NT2/D1 (cell line): ENCODE data around the gene AGBL2.

Source experiments
- DNase-seq: peaks from one replicate; pipeline ENCODE4 v3.0.0-alpha.2; 2011; ENCODE audit warnings: low read depth, low spot score
- H3K27me3 ChIP-seq: 2 replicates; pipeline ENCODE4 v1.6.0; 2011; ENCODE audit warnings: mild to moderate bottlenecking; ENCODE audit not compliant: insufficient read length, insufficient read depth
- H3K36me3 ChIP-seq: 2 replicates; pipeline ENCODE4 v1.6.1; 2011; ENCODE audit warnings: mild to moderate bottlenecking, low read length, mixed read lengths; ENCODE audit not compliant: insufficient read depth, insufficient read length
- H3K4me1 ChIP-seq: 2 replicates; pipeline ENCODE4 v1.5.1; 2011; ENCODE audit not compliant: insufficient read depth, insufficient read length
- H3K4me3 ChIP-seq: 2 replicates; pipeline ENCODE4 v1.5.1; 2011; ENCODE audit warnings: low read depth; ENCODE audit not compliant: insufficient read length
- H3K9ac ChIP-seq: 2 replicates; pipeline ENCODE4 v1.6.0; 2011; ENCODE audit warnings: low read depth; ENCODE audit not compliant: insufficient read length
- H3K9me3 ChIP-seq: 2 replicates; pipeline ENCODE4 v1.5.1; 2011; ENCODE audit warnings: mild to moderate bottlenecking, low read length; ENCODE audit not compliant: insufficient read depth
- SUZ12 ChIP-seq: IDR thresholded peaks from 2 replicates; pipeline ENCODE4 v1.6.1; 2011; ENCODE audit not compliant: insufficient read length, insufficient read depth; ENCODE audit errors: extremely low read depth
- YY1 ChIP-seq: IDR thresholded peaks from 2 replicates; pipeline ENCODE4 v1.6.1; 2011; ENCODE audit not compliant: insufficient read length, insufficient read depth
- ZNF274 ChIP-seq: IDR thresholded peaks from 2 replicates; pipeline ENCODE4 v1.6.1; 2011; ENCODE audit warnings: mild to moderate bottlenecking, low read depth, low read length

Gene AGBL2

GRCh38 chr11:47731475-47731874 is 16.3 kb upstream of the AGBL2 start:
- TF ChIP-seq SUZ12 (no peak), ZNF274 (no peak), YY1 (no peak)
- Histone ChIP-seq H3K36me3 (peaks cover 96% of the 10 kb centered on the region), H3K4me3 (no peak overlapping the region), H3K9ac (no peak overlapping the region), H3K27me3 (no peaks in the 10 kb centered on the region), H3K4me1 (no peaks in the 10 kb centered on the region), H3K9me3 (no peaks in the 10 kb centered on the region)
- DNase-seq: no peak

GRCh38 chr11:47726878-47727514 is 11.8 kb upstream of the AGBL2 start:
- no peak for TF ChIP-seq ZNF274
- TF ChIP-seq YY1: no peak
- TF ChIP-seq SUZ12: no peak
- H3K27me3 ChIP-seq: no peaks in the 10 kb centered on the region
- DNase-seq: no peak
- no peak overlapping the region for H3K9ac ChIP-seq
- H3K36me3 ChIP-seq: peaks cover 97% of the 10 kb centered on the region
- H3K9me3 ChIP-seq: no peaks in the 10 kb centered on the region
- H3K4me3 ChIP-seq: no peak overlapping the region
- H3K4me1 ChIP-seq: no peaks in the 10 kb centered on the region

- no peak for DNase-seq
- Histone ChIP-seq H3K36me3 (peaks cover 96% of the 10 kb centered on the region), H3K4me3 (no peak overlapping the region), H3K4me1 (no peaks in the 10 kb centered on the region), H3K27me3 (no peaks in the 10 kb centered on the region), H3K9ac (no peak overlapping the region), H3K9me3 (no peaks in the 10 kb centered on the region)
- TF ChIP-seq YY1 (no peak), SUZ12 (no peak)
Measured at GRCh38 chr11:47726118-47726442, 10.9 kb upstream of the AGBL2 start.

GRCh38 chr11:47725442-47726117 is 10.4 kb upstream of the AGBL2 start:
- Histone ChIP-seq H3K27me3 (no peaks in the 10 kb centered on the region), H3K36me3 (peaks cover 94% of the 10 kb centered on the region), H3K4me1 (no peaks in the 10 kb centered on the region), H3K9ac (no peak overlapping the region), H3K4me3 (no peak overlapping the region), H3K9me3 (no peaks in the 10 kb centered on the region)
- no peak for TF ChIP-seq ZNF274
- TF ChIP-seq SUZ12: no peak
- TF ChIP-seq YY1: no peak
- DNase-seq: no peak

GRCh38 chr11:47724041-47724729 is 9.0 kb upstream of the AGBL2 start:
- no peak for DNase-seq
- Histone ChIP-seq H3K4me1 (no peaks in the 10 kb centered on the region), H3K9me3 (no peaks in the 10 kb centered on the region), H3K36me3 (peaks cover 94% of the 10 kb centered on the region), H3K4me3 (no peak overlapping the region), H3K27me3 (no peaks in the 10 kb centered on the region), H3K9ac (no peak overlapping the region)
- no peak for TF ChIP-seq ZNF274
- no peak for TF ChIP-seq YY1
- TF ChIP-seq SUZ12: no peak

GRCh38 chr11:47723041-47723440 is 7.9 kb upstream of the AGBL2 start:
- no peaks in the 10 kb centered on the region for H3K27me3 ChIP-seq

GRCh38 chr11:47720651-47721050 is 5.5 kb upstream of the AGBL2 start:
- peaks cover 95% of the 10 kb centered on the region for H3K36me3 ChIP-seq

More at GRCh38 chr11:47723041-47723440, 7.9 kb upstream of the AGBL2 start:
- no peaks in the 10 kb centered on the region for H3K9me3 ChIP-seq
- TF ChIP-seq YY1 (no peak), SUZ12 (no peak), ZNF274 (no peak)
- H3K36me3 ChIP-seq: peaks cover 95% of the 10 kb centered on the region
- no peak for DNase-seq
- no peak overlapping the region for H3K9ac ChIP-seq
- H3K4me3 ChIP-seq: no peak overlapping the region
- H3K4me1 ChIP-seq: no peaks in the 10 kb centered on the region

More at GRCh38 chr11:47720651-47721050, 5.5 kb upstream of the AGBL2 start:
- H3K27me3 ChIP-seq: no peaks in the 10 kb centered on the region
- no peak overlapping the region for H3K9ac ChIP-seq
- H3K4me1 ChIP-seq: no peaks in the 10 kb centered on the region
- no peaks in the 10 kb centered on the region for H3K9me3 ChIP-seq
- DNase-seq: no peak
- H3K4me3 ChIP-seq: no peak overlapping the region
- TF ChIP-seq YY1 (no peak), SUZ12 (no peak), ZNF274 (no peak)
